ENCODE results near the gene TEX54. TPM values are rescaled to one million over a fixed set of nuclear protein-coding genes. Genes with fewer than 3 reads are reported as not detected.
"Not testable (repeated sequence)": the region's sequence is repeated elsewhere in the genome, so short reads cannot be mapped to it uniquely, and the experiment has no call there.

TEX54 gene
- total RNA-seq = not detected

DNA sequence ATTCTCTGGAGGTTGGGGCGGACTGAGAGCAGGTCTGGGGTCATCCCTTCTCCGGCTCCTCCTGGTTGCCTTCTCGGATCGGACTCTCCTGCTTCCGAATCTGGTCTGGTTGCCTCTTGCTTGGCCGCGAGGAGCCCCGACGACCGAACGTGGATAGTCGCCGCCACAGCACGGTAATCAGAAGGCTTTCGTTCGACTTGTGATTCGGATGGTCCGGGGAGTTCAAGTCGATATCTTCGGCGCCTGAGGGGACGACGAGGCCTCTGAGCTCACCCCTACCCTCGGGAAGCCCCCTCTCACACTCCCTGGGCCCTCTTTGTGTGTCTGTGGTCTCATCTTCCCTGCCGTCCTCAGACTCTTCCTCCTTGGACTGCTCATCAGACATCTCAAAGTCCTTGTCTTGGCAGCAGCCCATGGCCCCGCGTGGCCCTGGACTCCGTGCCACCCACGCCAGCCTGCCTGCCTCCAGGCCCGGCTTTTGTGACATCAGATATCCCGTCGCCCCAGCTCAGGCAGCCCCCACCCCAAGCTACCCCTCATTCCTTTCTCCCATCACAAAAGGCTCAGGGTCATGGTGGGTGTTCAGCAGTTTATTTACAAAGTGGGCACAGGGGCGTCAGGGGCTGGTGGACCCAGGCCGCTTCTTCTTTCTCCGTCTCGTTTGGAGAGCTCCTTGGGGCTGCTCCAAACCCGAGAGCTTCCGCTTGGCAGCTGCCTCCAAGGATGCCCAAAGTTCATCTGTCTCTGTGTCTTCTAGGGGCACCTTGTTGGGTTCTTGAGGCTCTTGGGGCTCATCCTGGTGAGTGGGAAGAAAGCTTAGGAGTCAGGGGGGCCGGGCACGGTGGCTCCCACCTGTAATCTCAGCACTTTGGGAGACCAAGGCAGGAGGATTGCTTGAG, at the start of gene TEX54:
Gene TEX54 (minus strand): TSS at position 506 of the 899 bp plus-strand sequence.
- DNase-seq = peak; percentile 8

DNA sequence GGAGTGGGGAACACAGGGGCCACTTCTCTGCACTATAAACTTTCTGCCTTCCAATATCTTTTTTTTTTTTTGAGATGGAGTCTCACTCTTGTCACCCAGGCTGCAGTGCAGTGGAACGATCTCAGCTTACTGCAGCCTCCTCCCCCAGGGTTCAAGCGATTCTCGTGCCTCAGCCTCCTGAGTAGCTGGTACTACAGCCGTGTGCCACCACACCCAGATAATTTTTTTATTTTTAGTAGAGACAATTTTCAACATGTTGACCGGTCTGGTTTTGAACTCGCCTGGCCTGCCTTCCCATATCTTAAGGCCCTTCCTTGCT, 49.7 kb upstream of the TEX54 start:
- no peak for DNase-seq

DNA sequence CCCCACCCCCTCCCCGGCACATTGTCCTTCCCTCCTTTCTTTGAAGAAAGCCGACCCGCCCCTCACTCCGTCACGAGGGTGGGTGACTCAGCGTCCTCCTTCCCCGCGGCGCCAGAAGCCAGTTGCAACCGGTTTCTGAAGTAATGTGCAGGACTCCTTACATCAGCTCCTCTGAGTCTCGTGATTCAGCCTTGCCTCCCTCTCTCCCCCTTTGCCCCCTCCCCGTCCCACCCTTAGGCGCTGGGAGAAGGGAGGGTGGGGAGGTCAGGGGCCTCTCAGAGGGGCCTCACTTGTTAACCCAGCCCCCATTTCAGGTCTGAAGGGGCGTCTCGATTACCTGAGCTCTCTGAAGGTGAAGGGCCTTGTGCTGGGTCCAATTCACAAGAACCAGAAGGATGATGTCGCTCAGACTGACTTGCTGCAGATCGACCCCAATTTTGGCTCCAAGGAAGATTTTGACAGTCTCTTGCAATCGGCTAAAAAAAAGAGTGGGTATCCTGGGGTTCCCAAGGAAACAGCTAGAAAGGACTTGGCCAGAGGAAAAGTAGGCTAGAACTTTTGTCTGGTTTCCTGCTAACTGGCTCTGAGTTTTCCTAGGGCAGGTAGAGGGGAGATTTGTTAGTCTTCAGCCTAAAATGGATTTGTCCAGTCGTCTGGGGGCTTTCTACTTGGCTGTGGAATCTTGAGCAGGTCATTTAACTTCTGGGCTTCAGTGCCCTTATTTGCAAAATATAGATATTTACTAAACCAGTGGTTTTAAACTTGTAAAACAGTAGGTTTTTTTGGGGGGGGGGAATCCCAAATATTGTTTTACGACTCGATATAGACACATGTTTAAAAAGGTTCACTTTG, 49.2 kb upstream of the TEX54 start:
- peak; percentile 88 for DNase-seq

DNA sequence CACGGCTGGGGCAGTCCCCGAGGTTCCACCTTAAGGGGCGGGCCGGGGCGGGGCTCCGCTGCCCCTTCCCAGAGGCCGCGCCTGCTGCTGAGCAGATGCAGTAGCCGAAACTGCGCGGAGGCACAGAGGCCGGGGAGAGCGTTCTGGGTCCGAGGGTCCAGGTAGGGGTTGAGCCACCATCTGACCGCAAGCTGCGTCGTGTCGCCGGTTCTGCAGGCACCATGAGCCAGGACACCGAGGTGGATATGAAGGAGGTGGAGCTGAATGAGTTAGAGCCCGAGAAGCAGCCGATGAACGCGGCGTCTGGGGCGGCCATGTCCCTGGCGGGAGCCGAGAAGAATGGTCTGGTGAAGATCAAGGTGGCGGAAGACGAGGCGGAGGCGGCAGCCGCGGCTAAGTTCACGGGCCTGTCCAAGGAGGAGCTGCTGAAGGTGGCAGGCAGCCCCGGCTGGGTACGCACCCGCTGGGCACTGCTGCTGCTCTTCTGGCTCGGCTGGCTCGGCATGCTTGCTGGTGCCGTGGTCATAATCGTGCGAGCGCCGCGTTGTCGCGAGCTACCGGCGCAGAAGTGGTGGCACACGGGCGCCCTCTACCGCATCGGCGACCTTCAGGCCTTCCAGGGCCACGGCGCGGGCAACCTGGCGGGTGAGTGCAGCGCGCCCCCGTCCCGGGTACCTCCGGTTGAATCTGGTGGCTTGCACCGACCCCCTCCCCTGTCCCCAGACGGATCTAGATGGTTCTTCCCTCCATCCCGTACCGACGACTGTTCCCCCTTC, 48.4 kb upstream of the TEX54 start, which contains the start of gene SLC3A2:
Gene SLC3A2 (plus strand): TSS at position 94 of the 776 bp plus-strand sequence. CDS start 128 bp downstream, at position 222.
- DNase-seq = peak; percentile 87

DNA sequence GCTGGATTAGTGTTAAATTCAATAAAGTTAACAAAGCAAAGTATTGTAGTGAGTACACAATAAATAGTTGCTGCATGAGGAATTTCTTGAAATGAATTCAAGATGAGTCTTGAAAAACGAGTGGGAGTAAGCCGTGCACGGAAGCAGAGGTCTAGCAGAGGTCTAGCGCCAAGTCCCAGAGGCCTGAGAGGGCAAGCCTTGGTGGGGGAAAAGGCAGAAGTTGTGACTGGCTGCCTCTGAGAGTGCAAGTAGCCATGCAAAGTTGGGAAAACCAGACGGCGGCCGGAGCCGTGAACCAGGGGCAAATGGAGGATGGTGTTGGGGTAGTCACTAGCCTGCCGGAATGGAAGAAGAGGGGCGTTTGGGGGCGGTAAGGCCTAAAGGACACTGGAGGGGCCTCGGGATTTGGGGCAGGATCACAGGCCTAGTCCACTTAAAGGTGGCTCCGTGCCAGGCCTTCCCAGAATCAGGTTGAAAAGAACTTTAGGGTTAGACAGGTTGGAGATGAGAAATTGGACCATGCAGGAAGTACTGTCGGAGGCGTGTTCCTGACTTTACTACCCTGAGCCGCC, 47.7 kb upstream of the TEX54 start:
- DNase-seq = no peak

DNA sequence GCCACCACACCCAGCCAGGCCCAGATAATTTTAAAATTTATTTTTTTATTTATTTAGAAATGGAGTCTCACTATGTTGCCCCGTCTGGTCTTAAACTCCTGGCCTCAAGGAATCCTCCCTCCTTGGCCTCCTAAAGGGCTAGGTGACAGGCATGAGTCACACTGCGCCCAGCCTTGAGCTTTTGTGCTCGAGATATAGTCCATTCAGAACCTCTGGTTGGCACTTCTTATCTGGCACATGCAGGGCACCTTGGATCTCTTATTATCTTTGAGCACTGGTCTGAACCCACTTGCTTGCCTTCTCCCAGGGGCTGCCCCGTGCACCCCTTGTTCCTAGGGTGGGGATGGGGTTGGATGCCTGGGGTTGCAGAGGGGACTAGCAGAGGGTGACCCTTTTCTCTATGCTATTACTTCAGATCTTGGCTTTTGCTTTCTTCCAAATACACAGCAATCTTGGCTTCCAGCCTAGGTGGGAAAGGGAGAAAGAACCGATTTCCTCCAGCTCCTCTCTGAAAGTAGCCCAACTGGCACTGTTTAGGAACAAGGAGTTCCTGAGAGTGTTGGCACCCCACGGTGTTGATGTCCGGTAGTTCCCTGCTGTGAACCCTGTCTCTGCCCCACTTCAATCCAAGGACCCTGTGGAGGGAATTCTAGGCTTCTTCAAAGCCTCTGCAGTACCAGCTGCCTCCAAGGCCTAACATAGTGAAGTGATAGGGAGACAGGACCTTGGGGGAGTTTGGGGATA, 46.8 kb upstream of the TEX54 start:
- no peak for DNase-seq

DNA sequence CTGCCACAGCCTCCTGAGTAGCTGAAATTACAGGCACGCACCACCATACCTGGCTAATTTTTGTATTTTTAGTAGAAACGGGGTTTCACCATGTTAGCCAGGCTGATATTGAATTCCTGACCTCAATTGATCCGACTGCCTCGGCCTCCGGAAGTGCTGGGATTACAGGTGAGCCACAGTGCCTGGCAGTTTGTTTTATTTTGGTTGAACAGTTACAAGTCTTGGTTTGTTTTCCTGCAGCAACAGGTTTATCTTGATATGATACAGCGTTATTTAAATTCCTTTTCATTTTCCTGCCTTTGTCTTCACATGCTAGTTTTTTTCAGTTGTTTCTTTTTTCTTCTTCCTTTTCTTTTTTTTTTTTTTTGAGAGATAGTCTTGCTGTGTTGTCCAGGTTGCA, 44.1 kb upstream of the TEX54 start:
- DNase-seq = no peak

DNA sequence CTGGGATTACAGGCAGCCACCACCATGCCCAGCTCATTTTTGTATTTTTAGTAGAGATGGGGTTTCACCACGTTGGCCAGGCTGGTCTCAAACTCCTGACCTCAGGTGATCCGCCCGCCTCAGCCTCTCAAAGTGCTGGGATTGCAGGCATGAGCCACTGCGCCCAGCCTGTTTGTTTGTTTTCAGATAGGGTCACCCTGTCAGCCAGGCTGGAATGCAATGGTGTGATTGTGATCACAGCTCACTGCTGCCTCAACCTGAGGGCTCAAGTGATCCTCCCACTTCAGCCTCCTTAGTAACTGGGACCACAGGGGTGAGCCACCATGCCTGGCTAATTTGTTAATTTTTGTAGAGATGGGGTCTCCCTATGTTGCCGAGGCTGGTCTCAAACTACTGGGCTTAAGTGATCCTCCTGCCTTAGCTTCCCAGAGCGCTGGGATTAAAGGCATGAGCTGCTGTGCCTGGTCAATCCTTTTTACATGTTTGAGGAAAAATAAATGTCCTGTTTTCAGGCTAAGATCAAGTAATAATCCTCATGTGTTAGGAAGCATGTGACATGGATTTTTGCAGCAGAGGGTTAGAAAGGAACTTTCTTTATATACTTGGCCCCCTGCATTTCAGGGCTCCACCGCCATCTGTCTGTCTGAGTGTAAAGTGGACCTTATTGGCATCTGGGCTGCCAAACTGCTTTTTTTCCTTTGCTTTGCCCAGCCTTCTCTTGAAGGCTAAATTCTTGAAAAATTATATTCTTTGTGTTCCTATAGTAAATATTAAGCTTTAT, 43.2 kb upstream of the TEX54 start:
- DNase-seq = no peak

DNA sequence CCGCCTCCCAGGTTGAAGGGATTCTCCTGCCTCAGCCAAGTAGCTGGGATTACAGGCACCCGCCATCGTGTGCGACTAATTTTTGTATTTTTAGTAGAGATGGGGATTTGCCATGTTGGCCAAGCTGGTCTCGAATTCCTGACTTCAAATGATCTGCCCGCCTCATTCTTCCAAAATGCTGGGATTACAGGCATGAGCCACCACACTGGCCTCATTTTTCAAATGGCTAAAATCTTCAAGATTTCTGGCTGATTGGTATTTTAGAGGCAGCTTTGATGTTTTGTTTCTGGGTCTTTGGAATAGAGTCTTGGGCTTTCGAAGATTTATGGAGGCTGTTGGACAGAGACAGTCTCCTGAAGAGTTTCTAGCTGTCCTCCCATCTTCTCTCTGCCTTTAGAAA, 42.2 kb upstream of the TEX54 start:
- no peak for DNase-seq

DNA sequence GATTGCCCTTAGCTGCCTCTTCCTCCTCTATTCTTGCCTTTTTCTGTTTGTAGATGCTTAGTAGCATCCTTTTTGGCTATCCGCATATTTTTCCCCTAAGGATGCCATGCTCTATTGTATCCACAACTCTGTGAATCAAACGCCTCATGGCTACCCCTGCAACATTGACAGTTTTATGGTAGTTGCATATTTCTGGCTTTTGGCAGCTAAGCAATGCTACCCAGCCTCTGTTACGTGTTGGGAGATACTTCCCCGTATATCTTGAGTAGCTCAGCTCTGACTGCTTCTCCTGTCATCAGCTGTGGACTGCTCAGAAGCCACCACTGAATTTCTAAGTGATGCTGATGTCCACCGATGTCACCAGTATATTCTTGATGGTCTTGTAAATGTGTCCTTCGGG, 33.0 kb upstream of the TEX54 start:
- no peak for DNase-seq

DNA sequence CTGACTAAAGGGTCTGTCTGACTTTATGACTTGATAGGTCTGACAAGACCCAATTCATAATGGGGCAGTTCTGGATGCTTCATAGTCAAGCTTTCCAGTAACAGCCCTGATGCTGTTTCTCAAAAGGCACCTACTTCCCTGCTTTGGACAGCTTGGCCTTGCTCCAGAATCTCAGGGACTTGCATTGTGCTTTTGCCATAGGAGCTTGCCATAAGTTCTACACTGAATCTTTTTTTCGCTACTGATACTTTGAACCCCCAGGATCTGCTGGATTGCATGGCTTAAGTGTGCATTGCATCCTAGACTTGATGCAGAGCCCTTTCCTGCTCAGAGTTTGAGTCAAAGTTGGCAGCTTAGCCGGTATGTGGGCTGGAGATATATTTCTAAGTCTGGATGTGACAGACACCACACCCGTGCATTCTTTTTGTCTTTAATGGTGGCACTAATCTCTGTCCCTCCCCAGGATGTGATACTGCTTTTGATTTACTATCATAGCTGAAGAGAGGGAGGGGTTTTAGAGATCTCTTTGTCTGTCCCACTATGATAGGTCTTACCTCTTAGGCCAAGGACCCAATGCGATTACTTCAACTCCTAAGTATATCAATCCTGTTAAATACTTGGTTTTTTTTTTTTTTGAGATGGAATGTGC, 31.2 kb upstream of the TEX54 start:
- no peak for DNase-seq

DNA sequence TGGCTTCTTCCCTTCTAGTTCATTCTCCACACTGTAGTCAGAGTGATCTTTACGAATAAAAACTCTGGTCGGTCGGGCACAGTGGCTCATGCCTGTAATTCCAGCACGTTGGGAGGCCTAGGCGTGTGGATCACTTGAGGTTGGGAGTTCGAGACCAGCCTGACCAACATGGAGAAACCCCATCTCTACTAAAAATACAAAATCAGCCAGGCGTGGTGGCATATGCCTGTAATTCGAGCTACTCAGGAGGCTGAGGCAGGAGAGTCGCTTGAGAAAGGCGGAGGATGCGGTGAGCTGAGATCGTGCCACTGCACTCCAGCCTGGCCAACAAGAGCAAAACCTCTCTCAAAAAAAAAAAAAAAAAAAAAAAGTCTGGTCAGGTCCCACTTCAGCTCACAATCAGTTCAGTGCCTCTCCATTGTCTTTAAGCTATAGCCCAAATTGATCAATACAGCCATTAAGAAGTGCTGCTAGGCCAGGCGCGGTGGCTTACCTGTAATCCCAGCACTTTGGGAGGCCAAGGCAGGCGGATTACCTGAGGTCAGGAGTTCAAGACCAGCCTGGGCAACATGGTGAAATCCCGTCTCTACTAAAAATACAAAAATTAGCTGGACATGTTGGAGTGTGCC, 29.0 kb upstream of the TEX54 start:
- not testable (repeated sequence) for DNase-seq

DNA sequence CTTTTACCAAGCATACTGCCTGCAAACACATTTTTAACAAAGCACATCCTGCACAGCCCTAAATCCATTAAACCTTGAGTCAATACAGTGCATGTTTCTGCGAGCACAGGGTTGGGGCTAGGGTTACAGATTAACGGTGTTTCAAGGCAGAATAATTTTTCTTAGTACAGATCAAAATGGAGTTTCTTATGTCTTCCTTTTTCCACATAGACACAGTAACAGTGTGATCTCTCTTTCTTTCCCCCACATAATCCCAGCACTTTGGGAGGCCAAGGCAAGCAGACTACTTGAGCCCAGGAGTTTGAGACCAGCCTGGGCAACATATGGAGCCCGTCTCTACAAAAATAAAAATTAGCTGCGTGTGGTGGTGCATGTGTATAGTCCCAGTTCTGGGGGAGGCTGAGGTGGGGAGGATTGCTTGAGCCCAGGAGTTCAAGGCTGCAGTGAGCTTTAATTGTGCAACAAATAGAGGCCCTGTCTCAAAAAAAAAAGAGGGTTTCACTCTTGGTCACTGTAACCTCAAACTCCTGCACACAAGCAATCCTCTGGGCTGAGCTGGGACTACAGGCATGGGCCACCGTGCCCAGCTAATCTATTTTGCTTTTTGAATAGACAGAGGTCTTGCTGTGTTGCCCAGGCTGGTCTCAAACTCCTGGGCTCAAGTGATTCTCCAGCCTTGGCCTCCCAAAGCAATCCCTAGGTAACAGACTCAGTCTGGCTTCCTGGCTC, 28.4 kb upstream of the TEX54 start:
- no peak for DNase-seq

DNA sequence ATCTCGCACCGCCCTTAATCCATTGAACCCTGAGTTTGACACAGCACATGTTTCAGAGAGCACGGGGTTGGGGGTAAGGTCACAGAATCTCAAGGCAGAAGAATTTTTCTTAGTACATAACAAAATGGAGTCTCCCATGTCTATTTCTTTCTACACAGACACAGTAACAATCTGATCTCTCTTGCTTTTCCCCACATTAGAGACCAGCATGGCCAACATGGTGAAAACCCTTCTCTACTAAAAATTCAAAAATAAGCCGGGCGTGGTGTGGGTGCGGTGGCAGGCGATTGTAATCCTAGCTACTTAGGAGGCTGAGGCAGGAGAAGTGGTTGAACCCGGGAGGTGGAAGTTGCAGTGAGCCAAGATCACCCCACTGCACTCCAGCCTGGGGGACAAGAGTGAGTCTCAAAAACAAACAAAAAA, 26.7 kb upstream of the TEX54 start:
- DNase-seq = not testable (repeated sequence)

DNA sequence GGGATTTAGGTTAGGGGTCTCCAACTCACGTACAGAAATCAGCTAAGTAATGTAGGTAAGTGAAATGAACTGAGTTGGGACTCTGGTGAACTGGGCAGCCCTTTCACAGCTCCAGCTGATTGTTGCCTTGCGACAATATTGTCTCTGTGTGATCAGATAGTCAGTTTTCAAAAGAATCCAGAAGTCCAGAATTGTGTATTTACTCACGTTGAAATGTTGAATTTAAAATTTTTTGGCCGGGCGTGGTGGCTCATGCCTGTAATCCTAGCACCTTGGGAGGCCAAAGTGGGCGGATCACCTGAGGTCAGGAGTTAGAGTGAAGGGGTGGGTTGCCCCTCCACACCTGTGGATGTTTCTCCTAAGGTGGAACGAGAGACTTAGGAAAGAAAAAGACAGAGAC, 25.6 kb upstream of the TEX54 start:
- DNase-seq = no peak

DNA sequence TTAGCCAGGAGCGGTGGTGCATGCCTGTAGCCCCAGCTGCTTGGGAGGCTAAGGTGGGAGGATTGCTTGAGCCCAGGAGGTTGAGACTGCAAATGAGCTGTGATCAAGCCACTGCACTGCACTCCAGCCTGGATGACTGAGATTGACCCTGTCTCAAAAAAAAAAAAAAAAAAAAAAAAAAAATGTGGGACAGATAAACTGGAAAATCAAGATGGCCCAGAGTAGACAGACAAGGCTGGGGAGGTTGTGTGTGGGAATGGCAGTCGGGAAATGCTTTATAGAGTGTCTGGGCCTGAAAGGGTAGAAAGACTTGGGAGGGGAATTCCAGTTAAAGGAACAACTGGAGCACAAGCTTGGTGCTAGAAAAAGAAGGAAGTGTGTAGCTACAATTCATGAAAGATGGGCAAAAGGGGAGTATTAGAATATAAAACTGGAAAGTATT, 24.9 kb upstream of the TEX54 start:
- no peak for DNase-seq

DNA sequence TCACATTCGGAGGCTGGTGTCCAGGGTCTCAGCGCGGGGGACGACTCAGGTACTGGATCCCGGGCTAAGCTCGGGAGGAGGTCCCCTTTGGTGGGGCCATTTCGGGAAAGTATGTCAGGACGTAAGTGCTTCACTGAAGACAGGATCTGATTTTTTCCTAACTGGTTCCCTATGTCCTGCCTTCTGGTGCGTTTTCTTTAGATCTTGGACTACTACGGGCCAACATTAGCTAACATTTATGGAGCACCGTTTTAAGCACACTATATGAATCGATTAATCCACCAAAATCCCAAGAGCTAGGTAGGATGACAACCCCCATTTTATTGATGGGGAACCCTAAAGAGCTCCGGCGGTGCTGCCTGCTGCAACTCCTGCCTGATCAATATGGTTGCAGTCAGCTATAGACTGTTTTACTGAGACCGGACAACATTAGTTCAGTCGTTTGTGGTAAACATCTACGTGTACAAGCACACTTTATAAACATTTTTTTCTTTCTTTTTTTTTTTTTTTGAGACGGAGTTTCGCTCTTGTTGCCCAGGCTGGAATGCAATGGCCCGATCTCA, 23.8 kb upstream of the TEX54 start:
- DNase-seq = no peak

DNA sequence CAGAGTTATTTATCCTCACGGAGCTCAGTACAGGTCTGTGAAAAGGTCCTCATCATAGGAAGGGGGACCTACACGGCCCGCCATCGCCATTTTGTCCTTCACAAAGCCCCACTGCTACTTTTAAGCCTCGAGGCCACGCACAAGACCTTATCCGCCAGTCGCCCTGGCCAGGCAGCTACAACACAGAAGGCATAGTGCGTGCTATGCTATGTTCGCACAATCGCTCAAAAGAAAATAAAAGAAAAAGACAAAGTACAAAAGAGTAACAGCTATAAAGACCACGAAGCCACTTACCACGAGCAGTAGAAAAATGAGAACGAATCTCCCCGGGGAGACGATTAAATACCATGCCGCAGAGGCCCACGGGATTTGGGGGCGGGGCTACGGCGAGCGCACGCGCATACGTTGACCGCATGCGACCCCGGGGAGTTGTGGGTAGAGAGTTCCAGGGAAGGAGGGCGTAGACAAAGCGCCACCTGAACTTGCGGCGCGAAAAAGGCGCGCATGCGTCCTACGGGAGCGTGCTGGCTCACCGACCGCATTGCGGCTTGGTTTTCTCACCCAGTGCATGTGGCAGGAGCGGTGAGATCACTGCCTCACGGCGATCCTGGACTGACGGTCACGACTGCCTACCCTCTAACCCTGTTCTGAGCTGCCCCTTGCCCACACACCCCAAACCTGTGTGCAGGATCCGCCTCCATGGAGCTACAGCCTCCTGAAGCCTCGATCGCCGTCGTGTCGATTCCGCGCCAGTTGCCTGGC, 23.1 kb upstream of the TEX54 start:
- peak; percentile 93 for DNase-seq

All from occipital lobe (tissue), 2 donors.